Endothelial cell of umbilical vein (primary cell): Measurements from ENCODE around the gene PSKH1. TPM values are rescaled to one million over a fixed set of nuclear protein-coding genes. Genes with fewer than 3 reads are reported as not detected.
A peak's percentile ranks its signal among the peaks of the same experiment; 100 is the strongest.

Source experiments
- BruUV-seq: library from RNA; stranded (reverse); fragments of 400-500 nt; replicated peaks from 2 replicates; lab custom pipeline; 2021; lab: Mats Ljungman, UMichigan
- CTCF ChIA-PET: fragments of 300-600, 350-600 bp; sonication (Branson Sonifier 250); formaldehyde crosslinking; loops from one replicate; lab custom pipeline; 2021; ENCODE audit warnings: antibody characterized with exemption, inconsistent platforms; lab: Charles Lee
- POLR2A ChIA-PET: fragments of 300-600, 350-600 bp; sonication (Branson Sonifier 250); formaldehyde crosslinking; loops from one replicate; lab custom pipeline; 2021; ENCODE audit warnings: antibody characterized with exemption, inconsistent platforms; lab: Charles Lee
- DNase-seq: peaks from one replicate; pipeline ENCODE4 v3.0.0-alpha.2; 2011; ENCODE audit warnings: low read depth, low spot score
- FAIRE-seq: peaks from 2 replicates; lab custom pipeline; 2011; peaks lifted over from hg19 to GRCh38; lab: Jason Lieb, UNC
- H2AFZ ChIP-seq: 2 replicates; pipeline ENCODE4 v1.6.0; 2012; ENCODE audit warnings: low read depth, low read length, control low read depth, inconsistent platforms
- H3K27ac ChIP-seq: 2 replicates; pipeline ENCODE4 v1.5.1; 2011; ENCODE audit warnings: low read depth, mild to moderate bottlenecking, control low read depth, low read length, moderate library complexity; ENCODE audit not compliant: insufficient read depth
- H3K27me3 ChIP-seq, 2 experiments: 2 replicates each; pipeline versions ENCODE4 v1.6.0 to v1.6.1; 2011; ENCODE audit warnings: low read length in 2 of 2, mixed read lengths in 1 of 2; ENCODE audit not compliant: control insufficient read depth in 2 of 2, insufficient read depth in 2 of 2
- H3K36me3 ChIP-seq, 2 experiments: 2 replicates in 1 of 2; 3 replicates in 1 of 2; pipeline ENCODE4 v1.5.1; 2011; ENCODE audit warnings: low read length in 2 of 2, mild to moderate bottlenecking in 1 of 2, moderate library complexity in 1 of 2; ENCODE audit not compliant: control insufficient read depth in 2 of 2, insufficient read depth in 2 of 2; ENCODE audit errors: extremely low read depth in 1 of 2
- H3K4me1 ChIP-seq: 3 replicates; pipeline ENCODE4 v1.5.1; 2011; ENCODE audit warnings: mild to moderate bottlenecking, low read length; ENCODE audit not compliant: control insufficient read depth, insufficient read depth; ENCODE audit errors: extremely low read depth
- H3K4me2 ChIP-seq: 2 replicates; pipeline ENCODE4 v1.6.1; 2011; ENCODE audit warnings: low read length, control low read depth, mixed read lengths; ENCODE audit not compliant: insufficient read depth
- H3K4me3 ChIP-seq, 3 experiments: fragments of 200-600 bp in 1 of 3; sonication (generic), shearing (Covaris generic) in 1 of 3; replicated peaks in 1 of 3; 2 replicates each; pipeline ENCODE4 v1.5.1; 2011 to 2016; ENCODE audit warnings: control low read depth in 3 of 3, low read length in 3 of 3, mild to moderate bottlenecking in 2 of 3, inconsistent platforms in 1 of 3, low read depth in 1 of 3, moderate library complexity in 1 of 3; ENCODE audit not compliant: insufficient read depth in 1 of 3
- H3K79me2 ChIP-seq: 2 replicates; pipeline ENCODE4 v1.6.0; 2012; ENCODE audit warnings: low read length, inconsistent platforms; ENCODE audit not compliant: control insufficient read depth, insufficient read depth
- H3K9ac ChIP-seq: replicated peaks from 2 replicates; pipeline ENCODE3; 2011; ENCODE audit warnings: low read length, control low read depth; ENCODE audit not compliant: insufficient read depth; ENCODE audit errors: extremely low read depth
- H3K9me1 ChIP-seq: replicated peaks from 3 replicates; pipeline ENCODE4 v1.6.0; 2011; ENCODE audit warnings: mild to moderate bottlenecking, low read length; ENCODE audit not compliant: control insufficient read depth, insufficient read depth; ENCODE audit errors: extremely low read depth
- H3K9me3 ChIP-seq: replicated peaks from 2 replicates; pipeline ENCODE4 v1.5.1; 2012; ENCODE audit warnings: low read length, inconsistent platforms; ENCODE audit not compliant: control insufficient read depth, insufficient read depth
- H4K20me1 ChIP-seq: replicated peaks from 2 replicates; pipeline ENCODE3; 2011; ENCODE audit warnings: mild to moderate bottlenecking, low read length; ENCODE audit not compliant: control insufficient read depth, insufficient read depth; ENCODE audit errors: extremely low read depth
- CTCF ChIP-seq, 2 donors: IDR thresholded peaks; 1 replicate in 1 of 2; 2 replicates in 1 of 2; pipeline ENCODE4 v1.5.1; 2011; ENCODE audit warnings: low read length in 2 of 2, mild to moderate bottlenecking in 2 of 2, moderate library complexity in 2 of 2, control low read depth in 1 of 2, inconsistent platforms in 1 of 2, low read depth in 1 of 2; ENCODE audit not compliant: insufficient read depth in 1 of 2; ENCODE audit errors: extremely low read depth in 1 of 2
- EZH2 ChIP-seq: IDR thresholded peaks from 2 replicates; pipeline ENCODE4 v1.6.1; 2012; ENCODE audit warnings: borderline replicate concordance, low read depth, mild to moderate bottlenecking, moderate library complexity, low read length, inconsistent platforms; ENCODE audit not compliant: severe bottlenecking
- FOS ChIP-seq: IDR thresholded peaks from 2 replicates; pipeline ENCODE4 v1.6.1; 2011; ENCODE audit warnings: mild to moderate bottlenecking, low read length, moderate library complexity, borderline replicate concordance; ENCODE audit not compliant: insufficient read depth
- GATA2 ChIP-seq: IDR thresholded peaks from 2 replicates; pipeline ENCODE4 v1.7.0; 2011; ENCODE audit warnings: low read depth, mild to moderate bottlenecking, moderate library complexity, mixed read lengths, low read length; ENCODE audit not compliant: insufficient read length, insufficient read depth
- JUN ChIP-seq: IDR thresholded peaks from 2 replicates; pipeline ENCODE4 v1.6.1; 2011; ENCODE audit warnings: borderline replicate concordance, low read depth; ENCODE audit not compliant: insufficient read length, insufficient read depth
- MAX ChIP-seq: IDR thresholded peaks from 2 replicates; pipeline ENCODE4 v1.6.1; 2011; ENCODE audit not compliant: insufficient read depth, insufficient read length
- MYC ChIP-seq: IDR thresholded peaks from one replicate; pipeline ENCODE4 v1.6.1; 2011; ENCODE audit warnings: mild to moderate bottlenecking, low read depth, low read length
- POLR2A ChIP-seq: IDR thresholded peaks from 2 replicates; pipeline ENCODE4 v1.6.1; 2012; ENCODE audit warnings: low read depth, mild to moderate bottlenecking, control low read depth, low read length
- POLR2AphosphoS5 ChIP-seq: IDR thresholded peaks from 2 replicates; pipeline ENCODE4 v1.6.1; 2012; ENCODE audit warnings: low read depth, mild to moderate bottlenecking, control low read depth, low read length, moderate library complexity; ENCODE audit not compliant: insufficient read depth
- dilution Hi-C: fragments of 300-500 bp; cut with MboI; formaldehyde crosslinking; loops from one replicate; pipeline ENCODE4 v1.15.0; 2019; ENCODE audit warnings: low sequenced_read_pairs; ENCODE audit not compliant: extremely low pct_ligation_motif_present
- intact Hi-C: fragments of 100-400 bp; cut with micrococcal nuclease; formaldehyde crosslinking; loops from one replicate; pipeline ENCODE4 v1.10.0; 2022
- polyA plus RNA-seq, 4 experiments: library from polyadenylated mRNA; depleted of rRNA in 3 of 4; stranded (reverse) in 3 of 4; unstranded in 1 of 4; fragments of >200 nt; gene quantifications; 2 replicates each; pipeline versions ENCODE4 v1.2.1 to v1.2.3, GENCODE V29; 2011 to 2012; ENCODE audit warnings: missing spikeins in 1 of 4
- total RNA-seq: library from RNA; stranded (reverse); gene quantifications from 2 replicates; pipeline ENCODE4 v1.2.3, GENCODE V29; 2021

PSKH1 gene
- total and polyA plus RNA-seq, 2 donors (not counting 3 experiments of a cell fraction or from before 2014, with no cell fraction given) = 25.9 to 42.6 TPM

- intact Hi-C loops (loop anchor here (1.0 to 2.0 kb wide), 3 partner anchors 8 to 343 kb away; partner anchors contain the start of genes CENPT, ESRP2 and NUTF2), dilution Hi-C loops (no loop called here)
- no peaks in the 10 kb centered on the region for H4K20me1 ChIP-seq
- H3K4me1 ChIP-seq = peaks cover 21% of the 10 kb centered on the region
- H3K9me3 ChIP-seq = no peaks in the 10 kb centered on the region
- H3K4me2 ChIP-seq = peak overlapping the region; percentile 84
- no peak for DNase-seq
- no peaks in the 10 kb centered on the region for H3K36me3 ChIP-seq
- no peaks in the 10 kb centered on the region for H3K9me1 ChIP-seq
- H3K27me3 ChIP-seq = no peaks in the 10 kb centered on the region
- ChIA-PET POLR2A (interaction anchor here (1.2 kb wide), 1 partner anchor 32 kb away, joined by 4 read pairs; no protein-coding TSS in a partner anchor), CTCF (interaction anchor here (2.6 kb wide), 1 partner anchor 11 kb away, joined by 17 read pairs; the partner anchor contains the start of gene NRN1L)
- peak overlapping the region; percentile 76 for H3K27ac ChIP-seq
- TF ChIP-seq FOS = no peak
- no peak for TF ChIP-seq POLR2A
- no peak for TF ChIP-seq MAX
- TF ChIP-seq JUN = no peak
- no peak for TF ChIP-seq EZH2
- TF ChIP-seq CTCF (IDR thresholded peaks at IDR 0.05; ENCODE audit: extremely low read depth in 1 of 2, insufficient read depth in 1 of 2, low read depth in 1 of 2, low read length in 2 of 2) = no peak
- no peak for TF ChIP-seq MYC
- no peak for TF ChIP-seq GATA2
- no peak for TF ChIP-seq POLR2AphosphoS5
- H3K4me3 ChIP-seq = peak overlapping the region; percentile 3 to 73 (median 73)
- peak overlapping the region; percentile 65 for H2AFZ ChIP-seq
- peak overlapping the region; percentile 93 for H3K9ac ChIP-seq
- peak; percentile 74 for FAIRE-seq
- TSS peak; percentile 29 for BruUV-seq
- peaks cover 25% of the 10 kb centered on the region for H3K79me2 ChIP-seq
Measured at GRCh38 chr16:67893743-67894399, 817 bp downstream of the PSKH1 start.
